ENCODE measurements around the gene HELZ2.

The HELZ2 gene

DNA sequence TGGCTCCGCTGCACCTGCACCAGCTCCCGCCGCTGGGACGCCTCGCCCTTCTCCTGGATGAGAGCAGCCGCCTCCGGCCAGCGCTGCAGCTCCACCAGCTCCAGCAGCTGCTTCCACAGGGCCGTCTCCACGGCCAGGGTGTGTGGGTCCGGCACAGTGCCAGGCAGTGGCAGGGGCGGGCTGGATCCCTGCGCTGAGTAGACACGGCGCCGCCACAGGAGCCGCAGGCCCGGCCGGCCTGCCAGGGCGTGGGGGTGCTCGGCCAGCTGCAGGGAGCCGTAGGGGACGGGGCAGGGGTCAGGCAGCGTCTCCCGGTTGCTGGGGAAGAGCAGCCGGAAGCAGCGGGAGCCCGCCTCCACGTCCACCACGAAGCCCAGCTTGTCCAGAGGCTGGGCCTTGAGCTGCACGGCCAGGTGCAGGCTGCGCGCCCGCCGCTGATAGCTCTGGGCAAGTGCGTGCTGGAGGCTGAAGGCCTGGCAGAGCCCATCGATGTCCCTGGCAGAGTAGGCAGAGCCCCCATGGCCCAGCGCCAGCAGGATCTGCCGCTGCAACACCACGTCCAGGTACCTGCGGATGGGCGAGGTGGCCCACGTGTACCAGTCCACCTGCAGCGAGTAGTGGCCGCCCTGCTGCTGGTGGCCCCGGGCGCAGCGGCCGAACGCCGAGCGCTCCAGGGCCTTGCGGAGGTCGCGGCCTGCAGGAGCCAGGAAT lies 10.7 kb downstream of the HELZ2 start:
- no peak for TF ChIP-seq SIN3A (IDR thresholded peaks at IDR 0.05; ENCODE audit: borderline replicate concordance, insufficient read depth, low read length)
- no peak for TF ChIP-seq POLR2AphosphoS5 (IDR thresholded peaks at IDR 0.05; ENCODE audit: low read depth, low read length)
- no peak for TF ChIP-seq FOXP2 (optimal IDR thresholded peaks at IDR 0.05; ENCODE audit: borderline replicate concordance, extremely low read depth, extremely low read length, insufficient read depth)
- TF ChIP-seq, protein P1, sequence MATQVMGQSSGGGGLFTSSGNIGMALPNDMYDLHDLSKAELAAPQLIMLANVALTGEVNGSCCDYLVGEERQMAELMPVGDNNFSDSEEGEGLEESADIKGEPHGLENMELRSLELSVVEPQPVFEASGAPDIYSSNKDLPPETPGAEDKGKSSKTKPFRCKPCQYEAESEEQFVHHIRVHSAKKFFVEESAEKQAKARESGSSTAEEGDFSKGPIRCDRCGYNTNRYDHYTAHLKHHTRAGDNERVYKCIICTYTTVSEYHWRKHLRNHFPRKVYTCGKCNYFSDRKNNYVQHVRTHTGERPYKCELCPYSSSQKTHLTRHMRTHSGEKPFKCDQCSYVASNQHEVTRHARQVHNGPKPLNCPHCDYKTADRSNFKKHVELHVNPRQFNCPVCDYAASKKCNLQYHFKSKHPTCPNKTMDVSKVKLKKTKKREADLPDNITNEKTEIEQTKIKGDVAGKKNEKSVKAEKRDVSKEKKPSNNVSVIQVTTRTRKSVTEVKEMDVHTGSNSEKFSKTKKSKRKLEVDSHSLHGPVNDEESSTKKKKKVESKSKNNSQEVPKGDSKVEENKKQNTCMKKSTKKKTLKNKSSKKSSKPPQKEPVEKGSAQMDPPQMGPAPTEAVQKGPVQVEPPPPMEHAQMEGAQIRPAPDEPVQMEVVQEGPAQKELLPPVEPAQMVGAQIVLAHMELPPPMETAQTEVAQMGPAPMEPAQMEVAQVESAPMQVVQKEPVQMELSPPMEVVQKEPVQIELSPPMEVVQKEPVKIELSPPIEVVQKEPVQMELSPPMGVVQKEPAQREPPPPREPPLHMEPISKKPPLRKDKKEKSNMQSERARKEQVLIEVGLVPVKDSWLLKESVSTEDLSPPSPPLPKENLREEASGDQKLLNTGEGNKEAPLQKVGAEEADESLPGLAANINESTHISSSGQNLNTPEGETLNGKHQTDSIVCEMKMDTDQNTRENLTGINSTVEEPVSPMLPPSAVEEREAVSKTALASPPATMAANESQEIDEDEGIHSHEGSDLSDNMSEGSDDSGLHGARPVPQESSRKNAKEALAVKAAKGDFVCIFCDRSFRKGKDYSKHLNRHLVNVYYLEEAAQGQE (IDR thresholded peaks at IDR 0.05; ENCODE audit: insufficient read depth in 1 of 2, low read depth in 2 of 2, low read length in 2 of 2), result no peak
- no peak for TF ChIP-seq TAF1 (IDR thresholded peaks at IDR 0.05; ENCODE audit: borderline replicate concordance, insufficient read depth, low read length)

DNA sequence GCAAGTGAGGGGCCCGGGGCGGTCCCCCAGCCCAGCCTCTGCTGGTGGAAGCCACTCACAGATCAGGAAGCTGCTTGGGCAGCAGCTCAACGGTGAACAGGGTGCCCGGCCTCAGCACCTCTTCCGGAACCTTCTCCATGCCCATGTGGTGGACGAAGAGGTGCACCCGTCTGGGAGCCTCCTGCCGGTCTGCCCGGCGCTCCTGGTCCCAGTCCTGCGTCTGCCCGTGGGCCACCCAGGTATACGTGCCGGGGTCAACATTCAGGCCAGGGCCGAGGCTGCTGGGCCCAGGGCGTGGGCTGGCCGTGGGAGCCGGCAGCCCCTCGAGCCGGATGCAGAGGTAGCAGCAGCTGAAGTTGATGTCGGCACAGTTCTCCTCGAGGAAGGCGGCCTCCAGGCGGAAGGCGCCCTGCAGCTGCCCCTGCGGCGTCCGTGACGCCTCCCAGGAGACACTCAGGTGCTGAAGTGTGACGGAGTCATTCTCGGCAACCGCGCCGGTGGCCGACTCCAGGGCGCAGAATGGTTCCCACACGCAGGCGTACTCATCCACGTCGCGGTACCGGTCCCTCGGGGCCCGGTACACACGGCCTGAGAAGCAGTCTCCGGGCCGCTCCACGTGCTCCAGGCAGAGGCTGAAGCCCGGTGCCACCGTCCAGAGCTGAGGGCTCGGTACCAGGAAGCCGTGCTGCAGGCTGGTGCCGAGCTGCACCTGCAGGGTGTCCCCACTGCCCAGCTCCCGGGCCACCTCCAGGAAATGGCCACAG lies 11.4 kb downstream of the HELZ2 start:
- TF ChIP-seq SIN3A (IDR thresholded peaks at IDR 0.05; ENCODE audit: borderline replicate concordance, insufficient read depth, low read length) (no peak), FOXP2 (optimal IDR thresholded peaks at IDR 0.05; ENCODE audit: borderline replicate concordance, extremely low read depth, extremely low read length, insufficient read depth) (no peak), TAF1 (IDR thresholded peaks at IDR 0.05; ENCODE audit: borderline replicate concordance, insufficient read depth, low read length) (no peak), POLR2AphosphoS5 (IDR thresholded peaks at IDR 0.05; ENCODE audit: low read depth, low read length) (no peak)
- TF ChIP-seq, protein P1 (IDR thresholded peaks at IDR 0.05; ENCODE audit: insufficient read depth in 1 of 2, low read depth in 2 of 2, low read length in 2 of 2), result no peak

DNA sequence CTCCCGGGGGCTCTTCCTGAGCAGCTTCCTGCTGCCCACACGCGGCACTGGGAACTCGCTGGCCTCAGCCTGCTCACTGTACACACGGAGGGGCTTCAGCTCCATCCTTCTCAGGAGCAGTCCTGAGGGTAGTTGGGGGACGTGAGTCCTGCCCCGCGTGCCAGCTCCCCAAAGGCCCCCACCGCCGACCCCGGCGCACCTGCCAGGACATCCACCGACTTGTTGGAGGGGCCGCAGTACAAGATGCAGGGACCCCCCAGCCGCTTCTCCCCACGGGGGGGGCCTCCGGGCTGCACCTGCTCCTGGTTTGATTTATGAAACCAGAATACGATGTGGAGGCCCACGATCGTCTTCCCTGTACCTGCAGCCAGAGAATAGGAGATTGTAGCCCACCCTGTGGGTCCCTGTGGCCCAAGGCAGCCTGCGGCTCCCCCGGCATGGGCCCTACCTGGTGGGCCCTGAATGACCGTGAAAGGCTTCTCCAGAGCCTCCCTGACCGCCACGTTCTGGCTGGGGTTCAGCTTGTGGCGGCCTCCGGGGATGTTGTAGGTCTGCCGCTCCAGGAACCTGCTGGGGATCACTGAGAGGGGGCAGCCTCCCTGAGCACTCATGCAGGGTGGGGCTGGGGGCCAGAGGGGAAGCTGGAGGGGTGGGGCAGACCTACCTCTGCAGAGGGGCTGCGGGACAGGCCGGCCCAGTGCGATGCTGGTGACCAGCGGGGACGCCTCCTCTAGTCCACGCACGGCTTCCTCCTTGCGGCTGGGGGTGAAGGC lies 12.2 kb downstream of the HELZ2 start:
- TF ChIP-seq POLR2AphosphoS5 (IDR thresholded peaks at IDR 0.05; ENCODE audit: low read depth, low read length) (no peak), TAF1 (IDR thresholded peaks at IDR 0.05; ENCODE audit: borderline replicate concordance, insufficient read depth, low read length) (no peak), FOXP2 (optimal IDR thresholded peaks at IDR 0.05; ENCODE audit: borderline replicate concordance, extremely low read depth, extremely low read length, insufficient read depth) (no peak), SIN3A (IDR thresholded peaks at IDR 0.05; ENCODE audit: borderline replicate concordance, insufficient read depth, low read length) (no peak)
- TF ChIP-seq, protein P1 (IDR thresholded peaks at IDR 0.05; ENCODE audit: insufficient read depth in 1 of 2, low read depth in 2 of 2, low read length in 2 of 2), result no peak

DNA sequence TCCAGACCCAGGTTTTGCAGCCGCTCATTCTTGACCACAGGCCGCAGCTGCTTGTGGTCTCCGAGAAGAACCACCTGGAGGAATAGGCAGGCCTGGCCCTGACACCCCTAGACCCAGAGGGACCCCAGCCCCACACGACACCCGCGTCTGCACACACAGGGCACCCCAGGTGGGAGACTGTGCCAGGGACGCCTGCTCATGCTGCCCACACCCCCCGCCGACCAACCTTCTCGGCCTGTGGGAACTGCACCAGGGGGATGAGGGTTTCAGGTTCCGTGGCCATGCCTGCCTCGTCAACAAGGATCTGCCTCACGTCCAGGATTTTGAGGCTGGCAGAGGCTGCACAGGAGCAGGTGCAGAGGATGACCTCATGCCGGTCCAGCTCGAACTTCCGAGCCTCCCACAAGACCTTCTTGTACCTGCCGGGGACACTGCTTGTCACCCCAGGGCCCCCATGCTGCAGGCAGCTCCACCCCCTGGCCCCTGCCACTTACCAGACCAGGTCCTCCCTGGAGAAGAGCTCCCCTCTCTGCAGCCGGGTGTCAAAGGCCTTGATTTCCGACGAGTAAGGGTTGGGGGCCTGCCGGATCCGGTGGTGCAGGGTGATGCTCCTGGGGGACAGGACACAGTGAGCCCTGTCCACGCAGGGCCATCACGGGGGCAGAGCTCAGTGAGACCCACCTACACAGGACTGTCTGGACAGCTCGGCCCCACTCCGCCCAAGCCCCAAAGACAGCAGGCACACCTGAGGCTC lies 13.0 kb downstream of the HELZ2 start:
- TF ChIP-seq TAF1 (IDR thresholded peaks at IDR 0.05; ENCODE audit: borderline replicate concordance, insufficient read depth, low read length) (no peak), POLR2AphosphoS5 (IDR thresholded peaks at IDR 0.05; ENCODE audit: low read depth, low read length) (no peak), SIN3A (IDR thresholded peaks at IDR 0.05; ENCODE audit: borderline replicate concordance, insufficient read depth, low read length) (no peak), FOXP2 (optimal IDR thresholded peaks at IDR 0.05; ENCODE audit: borderline replicate concordance, extremely low read depth, extremely low read length, insufficient read depth) (no peak)
- TF ChIP-seq, protein P1 (IDR thresholded peaks at IDR 0.05; ENCODE audit: insufficient read depth in 1 of 2, low read depth in 2 of 2, low read length in 2 of 2), result no peak

All from PFSK-1 (cell line).